GM18873 (cell line): ENCODE data around the gene METTL16.

Source experiments
- ATAC-seq: cut with Tn5 transposase; IDR thresholded peaks from one replicate; pipeline ENCODE4 v1.9.1; 2021; ENCODE audit warnings: mild to moderate bottlenecking, moderate library complexity, moderate number of reproducible peaks; ENCODE audit not compliant: unreplicated experiment, low FRiP score

Gene METTL16

DNA sequence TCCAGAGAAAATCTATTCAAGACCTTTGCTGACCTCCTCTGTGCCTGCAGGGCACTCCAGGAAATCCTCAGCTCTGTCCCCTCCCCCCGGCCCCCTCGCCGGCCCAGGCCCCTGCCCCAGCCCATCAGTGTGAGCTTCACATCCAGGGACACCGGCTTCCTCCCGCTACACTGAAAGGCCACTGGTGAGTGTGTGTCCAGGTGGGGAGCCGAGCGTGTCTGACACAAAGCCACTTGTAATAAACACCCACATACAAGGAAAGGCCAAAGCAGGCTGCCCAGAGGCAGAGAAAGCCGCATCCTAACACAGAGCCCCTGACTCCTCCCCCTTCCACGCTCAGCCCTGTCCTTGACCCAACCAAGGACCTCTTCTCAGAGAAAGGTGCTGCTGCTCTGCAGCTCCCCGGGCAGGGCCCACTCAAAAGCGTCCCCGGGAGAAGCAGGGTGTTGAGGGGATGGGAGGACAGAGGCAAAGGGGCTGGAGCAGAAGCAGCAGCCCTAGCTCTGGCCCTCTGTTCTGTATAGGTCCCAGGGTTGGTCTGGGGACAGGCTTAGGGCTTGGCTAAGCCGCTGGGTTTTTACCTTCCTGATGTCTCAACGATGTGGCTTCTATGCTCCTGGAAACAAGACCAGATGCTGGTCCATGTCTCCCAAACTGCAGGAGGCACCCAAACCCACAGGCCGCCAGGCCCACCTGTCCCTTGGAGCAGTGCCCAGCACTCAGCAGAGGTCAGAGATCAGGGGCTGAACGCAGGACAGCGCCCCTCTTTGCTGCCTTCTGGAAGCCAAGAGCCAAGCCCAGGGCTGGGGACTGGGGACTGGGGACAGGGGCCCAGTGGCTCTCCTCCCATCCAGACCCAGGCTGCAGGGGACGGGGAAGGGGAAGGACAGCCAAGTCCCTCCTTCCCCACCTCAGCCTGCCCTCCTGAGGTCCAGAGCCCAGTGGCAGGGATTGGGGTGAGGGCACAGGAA lies 126.2 kb downstream of the METTL16 start:
- no peak for ATAC-seq

DNA sequence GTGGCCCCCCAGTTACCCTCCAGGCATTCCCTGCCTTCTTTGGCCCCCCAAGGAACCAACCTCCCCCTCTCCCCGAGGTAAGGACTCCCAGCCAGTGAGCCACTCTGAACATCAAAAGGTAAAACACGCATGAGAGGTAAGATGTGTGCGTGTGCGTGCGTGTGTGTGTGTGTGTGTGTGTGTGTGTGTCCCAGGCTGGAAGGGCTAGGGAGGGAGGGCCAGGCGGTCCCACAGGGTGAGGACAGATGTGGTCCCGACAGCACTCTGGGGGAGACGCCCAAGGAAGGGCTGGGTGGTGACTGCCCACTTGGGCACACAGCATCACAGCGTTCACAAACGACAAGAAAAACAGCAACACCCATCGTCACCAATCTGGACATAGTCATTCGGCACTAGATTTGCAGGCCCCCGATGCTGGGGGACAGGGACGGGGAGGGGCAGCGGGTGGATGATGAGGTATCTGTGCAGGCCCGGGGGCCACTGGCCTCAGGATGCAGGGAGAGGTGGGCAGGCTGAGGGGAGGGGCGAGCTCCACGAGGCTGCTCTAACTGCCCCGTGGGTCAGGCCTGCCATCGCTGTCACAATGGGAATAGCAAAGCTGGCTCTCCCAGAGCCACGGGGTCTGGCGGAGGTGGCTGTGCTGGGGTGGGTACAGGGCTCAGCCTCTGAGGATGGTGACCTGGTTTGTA lies 127.1 kb downstream of the METTL16 start:
- ATAC-seq = no peak

DNA sequence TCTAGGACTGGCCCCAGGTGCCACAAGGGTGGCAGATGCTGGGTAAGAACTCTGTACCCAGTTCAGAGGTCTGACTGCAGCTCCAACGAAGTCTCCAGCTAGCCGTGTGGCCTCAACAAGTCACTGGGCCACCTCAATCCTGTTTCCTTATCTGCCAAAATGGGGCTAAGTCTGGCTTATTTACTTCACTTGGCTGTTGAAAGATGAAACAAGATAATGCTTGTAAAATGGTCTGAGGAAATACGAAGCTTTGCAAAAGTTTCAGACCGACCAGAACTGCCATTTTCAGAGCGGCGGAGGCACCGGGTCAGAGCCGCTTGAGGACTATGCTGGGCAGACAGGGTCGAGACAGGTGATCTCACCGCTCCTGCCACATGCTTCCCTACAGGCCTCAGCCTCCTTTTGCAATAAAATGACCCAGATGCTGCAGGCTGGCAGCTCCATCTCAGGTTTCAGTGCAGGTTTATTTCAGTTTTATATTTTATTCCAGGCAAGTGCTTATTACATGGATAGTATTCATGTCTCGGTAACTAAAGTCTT lies 128.0 kb downstream of the METTL16 start:
- ATAC-seq = no peak

DNA sequence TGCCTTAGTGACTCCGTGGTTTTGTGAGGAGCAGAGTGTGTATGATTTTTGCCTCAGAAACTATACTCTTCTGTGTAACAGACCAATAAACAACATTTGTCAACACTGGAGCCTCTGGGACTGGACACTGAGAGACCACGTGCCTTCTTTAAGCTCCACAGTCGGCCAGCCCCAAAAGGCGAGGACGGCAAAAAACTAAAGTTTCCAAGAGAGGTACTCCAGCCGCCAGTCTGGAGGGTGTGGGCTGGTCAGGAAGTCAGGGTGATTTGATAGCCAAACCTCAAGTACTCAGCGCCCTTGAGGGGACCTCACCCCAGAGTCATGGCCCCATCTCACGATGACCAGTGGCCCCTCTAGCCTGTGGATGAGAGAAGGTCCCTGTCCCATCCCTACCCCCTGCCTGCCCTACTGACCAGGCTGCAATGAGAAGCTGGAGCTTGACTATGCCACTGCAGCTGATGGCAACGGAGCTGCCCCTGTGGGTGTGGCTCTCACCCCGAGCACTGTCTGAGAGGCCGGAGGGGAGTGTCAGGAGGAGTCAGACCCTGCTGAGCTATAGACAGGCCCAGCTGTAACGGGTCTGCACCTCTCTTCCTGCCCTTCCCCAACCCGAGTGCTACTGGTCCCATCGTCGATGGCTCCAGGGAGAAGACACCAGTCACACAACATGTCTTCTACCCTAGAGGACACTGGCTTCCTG lies 130.6 kb downstream of the METTL16 start:
- ATAC-seq = no peak

DNA sequence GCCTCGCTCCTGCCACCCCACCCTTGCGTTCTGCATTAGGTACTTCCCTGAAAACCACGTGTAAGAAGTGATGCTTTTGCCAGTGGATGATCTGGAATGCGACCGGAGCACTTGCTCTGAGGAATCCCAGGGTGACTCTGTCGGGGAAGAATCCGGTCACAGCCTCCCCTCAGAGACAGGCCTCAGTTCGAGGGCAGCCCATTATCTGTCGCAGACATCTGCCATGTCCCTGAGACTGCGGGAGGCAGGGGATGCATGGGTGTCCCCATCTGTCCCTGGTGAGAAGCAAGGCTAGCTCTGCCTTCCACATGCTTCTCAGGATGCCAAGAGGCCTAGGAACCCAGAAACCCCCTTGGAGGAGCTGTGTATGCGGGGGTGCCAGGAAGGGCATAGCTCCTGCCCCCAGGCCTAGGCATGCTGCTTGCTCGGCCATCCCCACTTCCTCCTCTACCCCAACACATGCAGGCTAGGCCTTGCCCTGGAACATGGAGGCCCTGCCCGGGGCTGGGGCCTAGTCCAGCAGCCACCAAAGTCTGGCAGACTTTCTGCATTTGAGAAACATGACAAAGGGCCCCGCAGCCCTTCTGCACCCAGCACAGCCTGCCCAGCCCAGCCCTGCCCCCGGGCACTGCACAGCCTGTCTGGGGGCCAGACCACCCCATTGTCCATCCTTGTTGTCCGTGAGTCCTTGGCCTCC lies 131.3 kb downstream of the METTL16 start:
- ATAC-seq = no peak

DNA sequence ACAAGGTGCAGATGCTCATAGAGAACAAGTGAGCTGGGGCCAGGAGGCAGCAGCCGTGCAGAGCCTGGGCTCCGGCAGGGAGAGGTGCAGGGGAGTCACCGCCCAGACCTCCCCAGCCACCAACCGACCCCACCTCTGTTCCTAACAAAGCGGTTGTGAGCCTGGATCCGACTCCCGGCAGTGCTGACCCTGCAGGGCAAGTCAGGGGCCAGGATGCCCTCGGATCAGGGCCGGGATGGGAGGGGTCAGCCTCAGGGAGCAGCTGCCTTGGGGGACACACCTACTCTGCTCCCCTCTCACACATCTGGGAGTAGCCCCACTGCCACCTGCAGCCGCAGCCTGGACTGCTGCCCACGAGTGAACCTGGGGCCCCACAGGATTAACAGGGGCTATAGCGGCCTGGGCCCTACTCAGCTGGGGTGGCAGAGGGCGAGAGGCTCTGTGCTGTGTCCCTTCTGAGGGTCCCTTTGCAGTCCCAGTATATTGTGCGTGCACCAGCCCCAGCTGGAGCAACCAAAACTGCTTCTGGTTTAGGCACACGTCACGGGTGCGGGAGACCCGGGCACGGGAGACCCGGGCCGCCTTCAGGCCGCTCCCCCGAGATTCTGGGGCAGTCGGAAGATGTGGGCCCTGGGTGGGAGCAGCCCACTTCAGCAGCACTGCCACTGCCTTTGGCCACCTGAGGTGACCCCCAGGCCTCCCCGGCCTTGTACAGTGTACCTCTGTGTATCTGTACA lies 132.0 kb downstream of the METTL16 start:
- no peak for ATAC-seq

DNA sequence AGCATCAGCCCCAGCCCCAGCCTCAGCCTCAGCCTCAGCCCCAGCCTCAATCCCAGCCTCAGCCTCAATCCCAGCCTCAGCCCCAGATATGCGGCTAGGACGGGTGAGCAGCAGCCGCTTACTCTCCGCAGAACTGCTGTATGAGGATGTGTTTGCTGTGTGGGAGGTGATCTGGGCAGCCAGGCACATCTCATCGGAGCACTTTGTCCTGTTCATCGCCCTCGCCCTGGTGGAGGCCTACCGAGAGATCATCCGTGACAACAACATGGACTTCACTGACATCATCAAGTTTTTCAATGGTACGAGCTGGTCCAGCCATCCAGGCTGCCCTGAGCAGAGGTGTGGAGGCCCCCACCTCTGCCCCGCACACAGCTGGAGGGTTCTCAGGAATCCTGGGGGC lies 132.8 kb downstream of the METTL16 start:
- no peak for ATAC-seq

DNA sequence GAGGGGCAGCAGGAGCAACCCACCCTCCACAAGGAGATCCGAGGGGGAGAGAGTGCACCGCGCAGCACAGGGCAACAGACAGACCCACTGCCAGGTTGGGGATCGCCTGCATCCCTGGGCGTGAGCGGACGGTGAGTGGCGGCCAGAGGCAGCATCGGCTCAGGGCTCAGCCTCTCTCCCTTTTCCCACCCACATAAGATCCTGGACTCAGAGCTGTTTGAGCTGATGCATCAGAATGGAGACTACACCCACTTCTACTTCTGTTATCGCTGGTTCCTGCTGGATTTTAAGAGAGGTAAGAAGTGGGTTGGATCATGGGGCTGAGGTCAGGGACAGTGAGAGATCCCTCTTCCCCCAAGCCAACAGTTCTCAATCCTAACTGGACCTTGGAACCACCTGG lies 134.0 kb downstream of the METTL16 start:
- no peak for ATAC-seq

DNA sequence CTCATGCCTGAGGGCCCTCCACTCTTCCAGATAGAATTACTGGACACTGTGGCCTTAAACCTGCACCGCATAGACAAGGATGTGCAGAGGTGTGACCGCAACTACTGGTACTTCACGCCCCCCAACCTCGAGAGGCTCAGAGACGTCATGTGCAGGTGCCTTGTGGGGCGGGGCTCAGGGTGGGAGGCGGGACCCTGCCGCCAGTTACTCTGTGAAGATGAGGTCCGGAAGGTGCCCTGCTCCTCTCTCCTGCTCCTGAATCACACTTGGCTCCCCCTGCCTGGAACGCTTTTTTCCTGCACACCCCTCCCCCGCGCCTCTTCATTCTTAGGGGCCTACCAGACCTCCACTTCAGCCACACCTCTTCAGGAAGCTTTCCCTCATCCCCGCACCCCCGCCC lies 135.6 kb downstream of the METTL16 start:
- no peak for ATAC-seq

DNA sequence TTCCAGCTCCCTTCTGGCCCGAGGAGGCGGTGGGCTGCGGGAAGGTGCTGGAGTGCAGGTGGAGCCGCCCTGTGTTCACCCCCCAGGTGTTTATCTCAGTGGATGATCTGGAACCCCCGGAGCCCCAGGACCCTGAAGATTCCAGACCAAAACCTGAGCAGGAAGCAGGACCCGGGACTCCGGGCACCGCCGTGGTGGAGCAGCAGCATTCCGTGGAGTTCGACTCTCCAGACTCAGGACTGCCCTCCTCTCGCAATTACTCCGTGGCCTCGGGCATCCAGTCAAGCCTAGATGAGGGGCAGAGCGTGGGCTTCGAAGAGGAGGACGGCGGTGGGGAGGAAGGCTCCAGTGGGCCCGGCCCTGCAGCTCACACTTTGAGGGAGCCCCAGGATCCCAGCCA lies 136.3 kb downstream of the METTL16 start:
- no peak for ATAC-seq

DNA sequence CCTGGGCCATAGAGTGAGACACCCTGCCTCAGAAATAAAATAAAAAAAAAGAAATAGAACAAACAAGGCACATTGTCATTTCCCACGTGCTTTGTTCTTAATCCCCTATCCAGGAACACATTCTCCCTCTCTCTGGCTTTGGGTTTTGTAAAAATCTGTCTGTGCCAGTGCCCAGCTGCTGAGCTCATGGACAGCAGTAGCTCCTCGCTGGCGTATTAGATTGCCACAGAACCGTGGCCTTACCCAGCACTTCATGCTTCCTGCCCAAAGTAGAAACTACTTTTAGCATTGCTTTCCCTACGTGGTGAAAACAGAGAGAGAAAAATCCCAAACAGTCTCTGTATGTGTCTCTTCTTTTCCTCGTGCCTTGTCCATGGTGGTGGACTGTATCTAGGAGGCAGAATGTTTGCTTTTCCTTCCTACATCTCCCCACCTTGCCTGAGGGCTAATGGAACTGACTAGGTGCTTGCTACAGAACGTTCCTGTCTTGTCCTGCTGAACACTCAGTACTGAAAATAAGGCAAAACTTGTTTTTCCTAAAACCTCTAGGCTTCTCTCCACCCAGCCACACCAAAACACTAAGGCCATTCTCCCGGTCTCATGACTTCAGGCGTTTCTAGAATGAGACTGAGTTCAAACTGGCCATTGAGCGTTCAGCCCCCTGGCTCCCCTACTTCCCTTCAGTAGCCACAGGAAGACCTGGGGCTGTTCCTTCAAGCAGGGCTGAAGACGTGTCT lies 137.0 kb downstream of the METTL16 start:
- no peak for ATAC-seq

DNA sequence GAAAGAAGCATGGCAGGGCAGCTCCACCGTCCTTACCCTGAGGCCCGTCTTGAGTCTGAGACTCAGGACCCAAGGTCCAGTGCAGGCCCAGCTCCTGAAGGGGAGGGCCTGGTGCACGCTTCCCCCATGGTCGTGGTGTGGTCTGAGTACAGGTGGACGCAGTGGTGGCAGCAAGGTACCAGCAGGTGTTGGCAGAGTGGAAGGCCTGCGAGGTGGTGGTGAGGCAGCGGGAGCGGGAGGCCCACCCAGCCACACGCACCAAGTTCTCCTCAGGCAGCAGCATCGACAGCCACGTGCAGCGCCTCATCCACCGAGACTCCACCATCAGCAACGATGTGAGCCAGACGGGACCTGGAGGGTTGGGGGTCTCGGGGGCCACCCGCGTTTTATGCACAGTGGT lies 138.5 kb downstream of the METTL16 start:
- no peak for ATAC-seq

DNA sequence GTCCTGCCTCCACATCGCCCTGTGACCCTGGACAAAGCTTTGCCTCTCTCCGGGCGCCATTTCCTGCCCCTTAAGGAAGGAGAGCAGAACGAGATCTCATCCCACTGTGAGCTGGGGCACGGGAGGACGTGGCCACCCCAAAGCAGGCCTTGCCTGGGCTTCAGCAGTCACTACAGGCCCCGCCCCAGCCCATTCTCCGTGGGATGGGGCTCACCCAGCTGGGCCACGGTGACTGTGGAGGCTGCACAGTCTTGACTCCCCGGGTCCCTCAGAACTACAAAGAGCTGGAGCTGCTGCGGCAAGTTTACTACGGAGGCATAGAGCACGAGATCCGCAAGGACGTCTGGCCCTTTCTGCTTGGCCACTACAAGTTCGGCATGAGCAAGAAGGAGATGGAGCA lies 139.0 kb downstream of the METTL16 start:
- ATAC-seq = no peak

DNA sequence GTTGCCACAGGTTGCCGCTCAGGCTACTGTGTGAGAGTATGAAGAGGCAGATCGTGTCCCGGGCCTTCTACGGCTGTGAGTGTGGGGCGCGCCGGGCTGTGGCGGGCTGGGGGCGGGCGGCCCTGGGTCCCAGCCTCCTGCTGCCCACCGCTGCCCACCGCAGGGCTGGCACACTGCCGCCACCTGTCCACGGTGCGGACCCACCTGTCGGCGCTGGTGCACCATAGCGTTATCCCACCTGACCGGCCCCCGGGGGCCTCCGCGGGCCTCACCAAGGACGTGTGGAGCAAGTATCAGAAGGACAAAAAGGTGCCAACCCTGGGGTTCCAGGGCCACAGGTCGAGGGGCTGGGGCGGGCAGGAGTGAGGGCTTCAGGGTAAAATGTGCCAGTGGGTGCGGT lies 139.5 kb downstream of the METTL16 start:
- ATAC-seq = no peak

DNA sequence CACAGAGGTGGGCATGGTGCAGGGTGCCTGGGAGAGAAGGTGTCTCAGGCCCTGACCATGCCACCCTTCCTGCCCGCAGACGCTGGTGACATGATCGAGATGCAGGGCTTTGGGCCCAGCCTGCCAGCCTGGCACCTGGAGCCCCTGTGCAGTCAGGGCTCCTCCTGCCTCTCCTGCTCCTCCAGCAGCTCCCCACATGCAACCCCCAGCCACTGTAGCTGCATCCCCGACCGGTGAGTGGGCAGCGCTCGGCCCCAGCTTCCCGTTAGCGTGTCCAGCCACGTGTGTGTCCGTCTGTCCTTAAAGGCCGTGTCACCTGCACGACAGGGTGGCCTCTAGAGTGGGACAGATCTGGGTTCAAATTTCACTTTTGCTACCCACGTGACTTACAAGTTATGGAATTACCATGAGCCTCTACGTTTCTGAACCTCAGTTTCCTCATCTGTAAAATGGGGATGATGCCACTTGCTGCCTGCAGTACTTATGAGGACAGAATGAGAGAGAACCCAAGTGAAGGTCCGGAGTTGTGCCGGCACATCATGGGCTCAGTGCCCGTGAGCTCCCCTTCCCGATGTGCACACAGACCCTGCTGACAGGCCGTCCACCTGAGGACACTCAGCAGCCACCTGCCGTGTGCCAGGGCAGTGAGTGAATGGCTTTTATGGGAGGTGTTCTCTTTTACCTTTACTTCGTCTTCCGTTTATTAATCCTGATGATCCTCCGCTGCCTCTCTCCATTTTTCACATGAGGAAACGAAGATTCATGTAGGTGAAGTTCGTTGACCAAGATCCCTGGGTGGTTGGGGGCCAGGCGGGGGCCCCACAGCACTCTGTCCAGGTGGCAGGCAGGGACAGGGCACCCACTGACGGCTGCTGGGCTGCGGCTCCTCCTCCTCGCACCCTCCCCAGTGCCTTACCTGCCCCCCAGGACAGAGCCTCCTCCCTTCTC lies 140.2 kb downstream of the METTL16 start:
- ATAC-seq = no peak

DNA sequence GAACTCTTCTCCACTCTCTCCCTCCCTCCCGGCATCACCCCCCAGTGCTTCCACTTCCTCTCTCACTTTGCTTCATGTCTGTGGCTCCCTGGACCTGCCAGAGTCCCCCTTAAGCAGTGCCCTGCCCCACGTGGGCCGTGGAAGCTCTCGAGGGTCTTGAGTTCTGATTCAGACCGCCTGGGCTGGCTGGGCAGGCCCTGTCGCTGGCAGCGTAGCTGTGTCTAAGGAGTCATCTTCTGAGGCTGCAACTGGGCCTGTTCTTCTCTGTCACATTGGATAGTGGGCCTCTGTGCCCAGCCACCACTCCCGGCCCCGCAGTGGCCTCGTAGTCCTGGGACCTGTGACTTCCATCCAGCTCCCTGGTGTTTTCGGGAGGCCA lies 141.5 kb downstream of the METTL16 start:
- no peak for ATAC-seq

DNA sequence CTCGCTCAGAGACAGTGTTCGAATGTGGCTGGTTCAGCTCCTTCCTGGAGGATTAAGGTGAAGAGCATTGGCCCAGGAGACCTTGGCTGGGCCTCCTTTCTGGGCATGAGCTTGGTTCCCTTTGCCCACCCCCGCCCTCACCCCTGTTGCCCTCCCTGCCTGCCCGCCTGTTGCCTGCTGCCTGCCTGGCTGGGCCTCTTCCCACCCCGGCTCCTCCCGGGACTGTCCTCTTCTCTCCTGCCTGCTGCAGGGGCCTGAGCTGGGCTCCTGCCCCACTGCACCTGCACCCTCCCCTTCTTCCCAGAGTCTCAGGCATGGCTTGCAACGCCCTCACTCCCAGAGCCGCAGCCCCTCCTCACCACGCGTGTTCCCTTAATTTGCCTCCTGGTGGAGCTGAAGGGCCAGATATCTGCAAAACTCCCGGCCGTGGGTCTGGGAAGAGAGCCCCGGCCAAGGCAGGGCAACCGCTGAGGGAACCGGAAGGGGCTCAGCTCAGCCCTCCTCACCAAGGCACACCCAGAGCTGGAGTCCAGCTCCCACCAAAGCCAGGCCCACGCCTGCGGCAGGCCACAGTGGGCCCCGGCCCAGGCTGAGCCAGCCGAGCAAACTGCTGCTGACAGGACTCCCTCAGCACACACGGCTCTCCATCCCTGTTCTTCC lies 142.0 kb downstream of the METTL16 start:
- ATAC-seq = no peak
